CD4-positive, alpha-beta T cell treated with Interleukin-6 at 100 ng/mL for 8 hours (primary cell): ENCODE results near the gene HIC1.

ENCODE experiments used
- DNase-seq: peaks from one replicate; pipeline ENCODE4 v3.0.0-alpha.2; 2020; ENCODE audit warnings: mixed read lengths, low spot score

The HIC1 gene

DNA sequence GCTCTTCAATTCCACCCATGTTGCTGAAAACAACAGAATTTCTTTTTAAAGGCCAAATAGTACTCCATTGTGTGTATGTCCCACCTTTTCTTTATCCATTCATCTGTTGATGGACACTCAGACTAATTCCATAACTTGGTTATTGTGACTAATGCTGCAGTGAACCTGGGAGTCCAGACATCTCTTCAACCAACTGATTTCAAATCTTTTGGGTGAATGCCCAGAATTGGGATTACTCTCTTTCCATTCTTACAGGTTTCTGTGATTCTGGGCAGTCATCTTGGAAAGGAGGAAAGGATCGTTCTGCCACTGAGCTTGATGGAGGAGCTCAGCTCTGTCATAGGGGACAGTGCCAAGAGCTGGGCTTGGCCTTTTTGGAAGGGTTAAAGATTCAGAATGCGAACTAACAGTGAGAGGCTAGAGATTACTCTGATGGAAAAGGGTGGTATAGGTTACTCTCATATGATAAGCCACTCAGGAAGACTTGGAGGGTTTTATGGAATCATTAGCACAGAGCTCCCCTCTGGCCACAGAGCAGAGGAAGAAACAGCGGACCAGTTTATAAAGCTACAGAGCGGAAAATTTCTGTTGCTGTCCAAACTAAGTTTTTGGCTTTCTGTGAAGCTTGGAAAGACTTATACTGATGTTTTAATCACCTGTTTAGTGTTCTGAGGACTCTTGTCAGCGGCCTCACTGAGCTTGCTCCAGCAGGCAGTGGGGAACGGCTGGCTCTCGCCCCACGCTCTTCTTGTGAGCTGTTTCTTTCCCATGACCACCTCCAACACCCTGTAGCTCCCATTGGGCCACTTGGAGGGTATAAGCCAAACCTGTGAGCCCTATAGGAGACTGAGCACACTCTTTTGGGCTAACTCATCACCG lies 48.3 kb downstream of the HIC1 start:
- no peak for DNase-seq

DNA sequence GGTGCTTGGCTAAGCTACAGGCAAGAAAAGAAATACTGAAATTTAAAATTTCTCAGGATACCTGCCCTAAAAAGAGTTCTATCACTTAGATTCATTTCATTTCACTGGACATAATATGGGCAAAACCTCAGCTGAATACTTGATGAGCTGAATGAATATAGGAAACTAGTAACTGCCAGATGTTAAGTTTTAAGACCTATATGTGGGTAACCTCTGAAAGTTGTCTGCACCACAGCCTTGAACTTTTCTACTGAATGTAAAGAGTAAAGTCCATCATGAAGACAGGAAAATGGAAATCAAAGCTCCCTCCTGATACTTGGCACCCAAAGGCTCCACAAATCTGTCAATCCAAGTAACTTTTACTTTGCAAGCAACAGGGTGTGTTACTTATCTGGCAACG lies 50.8 kb downstream of the HIC1 start:
- DNase-seq, result no peak

DNA sequence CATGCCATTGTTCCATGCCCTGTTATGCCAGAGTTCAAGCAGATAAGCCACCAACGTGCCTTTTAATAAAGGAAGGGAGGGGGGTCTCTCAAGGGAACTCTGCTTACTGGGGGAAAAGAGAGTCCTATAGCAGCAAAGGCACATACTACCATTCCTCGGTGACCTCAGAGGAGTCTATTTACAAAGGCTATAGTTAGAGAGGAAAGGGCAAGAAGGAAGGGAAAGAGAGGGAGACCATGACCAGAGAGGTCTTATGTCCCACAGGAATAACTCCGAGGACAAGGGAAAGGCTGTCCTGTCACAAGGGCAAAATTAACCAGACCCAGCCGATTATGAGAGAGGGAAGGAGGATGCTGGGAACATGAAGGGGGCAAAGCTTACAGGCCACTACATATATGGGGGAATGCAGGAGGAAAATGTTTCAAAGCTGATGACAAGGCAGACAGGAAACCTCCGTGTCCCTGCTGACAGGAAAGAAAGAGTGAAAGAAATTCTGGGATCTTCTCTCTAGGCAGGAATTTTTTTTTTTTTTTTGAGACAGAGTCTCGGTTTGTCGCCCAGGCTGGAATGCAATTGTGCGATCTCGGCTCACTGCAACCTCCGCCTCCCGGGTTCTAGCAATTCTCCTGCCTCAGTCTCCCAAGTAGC lies 51.5 kb downstream of the HIC1 start:
- no peak for DNase-seq

DNA sequence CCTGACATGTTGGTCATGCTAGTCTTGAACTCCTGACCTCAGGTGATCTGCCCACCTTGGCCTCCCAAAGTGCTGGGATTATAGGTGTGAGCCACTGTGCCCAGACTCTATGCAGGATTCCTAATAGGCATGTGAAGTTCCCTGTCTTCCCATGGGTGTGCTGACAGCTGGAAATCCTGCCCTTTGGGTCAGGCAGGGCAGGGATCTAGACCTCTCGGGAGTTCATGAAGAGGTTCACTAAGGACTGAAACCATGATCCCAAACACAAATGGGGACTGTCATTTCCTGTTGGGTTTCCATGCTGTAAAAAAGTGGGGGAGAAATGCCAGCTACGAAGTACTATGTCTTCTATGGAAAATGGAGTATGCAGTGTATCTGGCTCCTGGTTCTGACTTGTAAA lies 52.1 kb downstream of the HIC1 start:
- DNase-seq, result no peak

DNA sequence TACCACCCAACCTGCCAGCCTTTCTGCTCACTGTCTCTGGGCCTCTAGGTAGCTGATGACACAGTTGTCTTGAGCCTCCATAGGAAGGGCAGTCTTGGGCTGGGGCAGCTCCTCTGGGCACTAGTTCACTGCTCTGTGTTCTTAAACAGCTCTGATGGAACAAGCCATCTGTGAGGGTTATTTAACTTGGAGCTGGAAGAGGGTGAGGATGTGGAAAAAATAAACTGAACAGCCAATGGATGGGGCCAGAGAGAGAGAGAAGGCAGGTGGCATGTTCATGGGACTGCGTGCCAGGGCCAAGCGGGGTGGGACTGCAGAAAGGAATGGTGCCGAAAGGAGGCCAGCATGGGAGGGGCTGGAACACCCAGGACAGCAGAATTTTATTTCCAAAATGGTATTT lies 52.6 kb downstream of the HIC1 start:
- no peak for DNase-seq

DNA sequence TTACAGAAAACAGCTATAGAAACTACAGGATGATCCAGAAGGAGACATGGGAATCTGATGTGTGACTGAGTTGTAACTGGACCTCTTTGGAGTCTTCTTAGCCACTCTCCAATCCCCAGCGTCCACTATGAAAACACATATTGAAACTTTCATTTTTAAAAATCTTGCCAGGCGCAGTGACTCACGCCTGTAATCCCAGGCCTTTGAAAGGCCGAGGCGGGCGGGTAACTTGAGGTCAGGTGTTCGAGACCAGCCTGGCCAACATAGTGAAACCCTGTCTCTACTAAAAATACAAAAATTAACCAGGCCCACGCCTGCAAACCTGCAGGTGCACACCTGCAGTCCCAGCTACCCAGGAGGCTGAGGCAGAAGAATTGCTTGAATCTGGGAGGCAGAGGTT lies 53.3 kb downstream of the HIC1 start:
- DNase-seq, result no peak

DNA sequence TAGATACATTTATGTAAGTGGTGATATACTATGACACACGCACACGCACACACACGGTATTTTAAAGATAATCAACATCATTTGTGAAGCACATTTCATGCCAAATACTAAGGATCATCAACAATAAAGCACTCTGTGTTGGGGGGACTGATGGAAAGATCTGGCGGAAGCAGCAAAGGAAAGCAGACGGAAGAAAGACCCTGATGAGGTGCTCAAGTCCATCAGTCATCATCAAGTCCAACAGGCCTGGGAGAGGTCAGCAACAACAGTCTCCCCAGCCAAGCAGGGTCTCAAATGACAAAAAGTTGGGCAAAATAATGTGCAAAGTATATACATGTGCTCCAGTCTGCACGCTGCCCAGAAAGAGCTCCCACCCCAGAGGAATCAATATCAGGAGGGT lies 55.5 kb downstream of the HIC1 start:
- DNase-seq, result no peak

DNA sequence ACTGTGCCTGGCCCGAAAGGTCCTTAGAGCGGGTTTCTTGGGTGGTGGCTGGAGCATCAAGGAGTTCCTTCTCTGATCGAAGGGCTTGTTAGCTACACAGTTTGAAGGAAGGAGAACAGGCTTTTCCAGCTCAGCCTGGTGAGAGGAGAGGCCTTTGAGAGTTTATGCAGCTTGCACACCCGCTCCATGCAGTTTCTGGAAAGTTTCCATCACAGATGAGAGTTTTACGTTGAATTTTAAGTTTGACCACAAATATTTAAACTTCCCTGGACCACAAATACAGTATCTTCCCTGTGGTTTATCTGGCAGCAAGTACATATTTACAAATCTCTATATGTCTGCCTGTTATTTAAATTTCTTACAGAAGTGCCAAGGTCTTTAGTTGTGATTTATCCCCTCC lies 56.8 kb downstream of the HIC1 start:
- no peak for DNase-seq
